GM19239 (cell line): Measurements from ENCODE around the gene ELF5.

Experiments used
- DNase-seq: peaks from one replicate; pipeline ENCODE4 v3.0.0; 2011; ENCODE audit warnings: low spot score; ENCODE audit not compliant: insufficient read length
- FAIRE-seq: peaks from 2 replicates; lab custom pipeline; 2011; peaks lifted over from hg19 to GRCh38; lab: Jason Lieb, UNC

ELF5 gene

GRCh38 chr11:34495724-34496377 lies 17.7 kb downstream of the ELF5 start:
- FAIRE-seq: no peak
- no peak for DNase-seq

- FAIRE-seq (no peak), DNase-seq (no peak)
Observed at GRCh38 chr11:34495239-34495723, 18.3 kb downstream of the ELF5 start.

GRCh38 chr11:34493926-34494595 lies 19.5 kb downstream of the ELF5 start:
- DNase-seq (no peak), FAIRE-seq (no peak)

DNA sequence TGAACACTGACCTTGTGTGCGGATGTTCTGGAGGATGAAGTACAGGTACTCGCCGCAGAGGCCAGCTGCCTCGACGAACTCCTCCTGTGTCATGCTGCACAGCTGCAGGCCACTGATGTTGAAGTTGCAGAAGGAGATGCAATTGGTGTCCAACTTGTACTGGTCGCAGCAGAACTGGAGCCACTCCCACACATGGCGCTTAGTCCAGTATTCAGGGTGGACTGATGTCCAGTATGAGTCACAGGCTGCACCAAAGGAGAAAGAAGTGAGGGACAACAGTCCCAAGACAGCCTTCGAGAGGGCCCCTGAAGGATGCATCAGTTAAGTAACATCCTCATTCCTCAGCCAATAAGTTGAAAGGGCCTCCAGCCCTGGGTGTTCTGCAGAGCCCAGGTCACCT lies 20.1 kb downstream of the ELF5 start:
- no peak for FAIRE-seq
- DNase-seq: no peak

- peak; percentile 39 for DNase-seq
- peak; percentile 94 for FAIRE-seq
Observed at GRCh38 chr11:34492806-34493414, 20.7 kb downstream of the ELF5 start.

DNA sequence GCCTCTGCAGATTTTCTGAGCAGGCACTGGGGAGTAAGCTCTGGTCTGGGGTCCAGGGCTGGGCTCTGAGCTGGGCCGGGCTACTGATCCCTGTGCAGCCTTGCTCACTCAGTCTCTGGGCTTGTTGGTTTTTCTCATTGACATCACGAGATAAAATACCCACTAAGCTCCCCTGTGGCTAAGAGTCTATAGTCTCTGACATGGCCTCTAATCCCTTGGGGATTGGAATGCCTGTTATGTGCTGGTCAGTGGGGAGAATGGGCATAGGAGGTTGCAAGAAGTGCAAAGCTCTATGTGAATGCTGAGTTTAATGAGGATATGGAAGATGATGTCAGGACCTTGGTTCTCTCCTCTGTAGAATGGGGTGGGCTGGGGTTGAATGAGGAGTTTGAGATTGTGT lies 23.3 kb downstream of the ELF5 start:
- FAIRE-seq: no peak
- no peak for DNase-seq

GRCh38 chr11:34488855-34489557 lies 24.6 kb downstream of the ELF5 start:
- FAIRE-seq: no peak

DNA sequence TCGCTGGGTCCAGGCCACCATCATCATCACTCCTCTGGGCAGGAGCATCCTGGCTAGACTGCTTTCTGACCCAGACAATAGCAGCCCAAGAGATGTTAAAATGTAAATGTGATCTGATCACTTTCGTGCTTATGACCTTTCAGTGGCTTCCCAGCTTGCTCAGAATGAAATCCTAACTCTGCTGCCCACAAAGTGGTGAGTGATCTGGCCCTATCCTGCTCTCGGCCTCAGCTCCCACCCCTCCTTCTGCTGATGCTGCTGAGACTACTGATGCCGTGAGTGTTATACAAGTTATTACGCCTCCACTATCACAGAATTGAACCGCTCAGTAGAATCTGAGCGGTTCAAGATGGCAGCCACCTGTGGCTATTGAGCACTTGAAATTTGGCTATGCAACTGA lies 26.2 kb downstream of the ELF5 start:
- FAIRE-seq (no peak), DNase-seq (no peak)

More at GRCh38 chr11:34488855-34489557, 24.6 kb downstream of the ELF5 start:
- DNase-seq: no peak

DNA sequence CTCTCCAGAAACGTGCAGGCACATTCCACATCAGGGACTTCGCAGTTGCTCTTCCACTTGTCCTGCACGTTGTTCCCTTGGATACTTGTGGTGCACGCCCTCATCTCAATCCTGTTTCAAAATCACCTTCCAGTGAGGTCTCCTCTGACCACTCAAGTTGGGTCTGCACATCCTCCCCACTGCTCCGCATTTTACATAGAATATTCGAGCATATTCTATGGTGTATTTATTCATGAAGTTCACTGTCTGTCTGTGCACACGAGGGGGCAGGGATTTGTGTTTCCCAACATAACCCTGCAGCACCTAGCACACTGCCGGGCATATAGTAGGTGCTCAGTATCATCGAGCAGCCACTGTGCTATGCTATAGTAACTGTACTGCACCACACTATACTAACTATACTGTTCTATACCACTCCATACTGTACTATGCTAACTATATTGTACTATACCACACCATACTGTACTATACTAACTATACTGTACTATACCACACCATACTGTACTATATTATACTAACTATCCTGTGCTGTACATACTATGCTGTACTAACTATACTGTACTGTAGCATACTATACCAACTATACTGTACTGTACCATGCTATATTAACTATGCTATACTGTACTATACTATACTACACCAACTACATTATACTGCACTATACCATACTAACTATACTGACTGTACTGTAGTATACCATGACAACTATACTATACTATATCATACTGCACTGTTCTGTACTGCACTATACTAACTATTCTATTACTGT lies 30.3 kb downstream of the ELF5 start:
- no peak for FAIRE-seq
- DNase-seq: no peak

- DNase-seq (no peak), FAIRE-seq (no peak)
Observed at GRCh38 chr11:34481307-34481706, 32.3 kb downstream of the ELF5 start.

GRCh38 chr11:34480314-34480713 lies 33.3 kb downstream of the ELF5 start:
- DNase-seq (no peak), FAIRE-seq (no peak)

- no peak for FAIRE-seq
- no peak for DNase-seq
Observed at GRCh38 chr11:34478845-34479663, 34.5 kb downstream of the ELF5 start.

GRCh38 chr11:34476849-34477248 lies 36.7 kb downstream of the ELF5 start:
- DNase-seq (no peak), FAIRE-seq (no peak)

- DNase-seq (no peak), FAIRE-seq (no peak)
Observed at GRCh38 chr11:34475656-34476055, 37.9 kb downstream of the ELF5 start.

DNA sequence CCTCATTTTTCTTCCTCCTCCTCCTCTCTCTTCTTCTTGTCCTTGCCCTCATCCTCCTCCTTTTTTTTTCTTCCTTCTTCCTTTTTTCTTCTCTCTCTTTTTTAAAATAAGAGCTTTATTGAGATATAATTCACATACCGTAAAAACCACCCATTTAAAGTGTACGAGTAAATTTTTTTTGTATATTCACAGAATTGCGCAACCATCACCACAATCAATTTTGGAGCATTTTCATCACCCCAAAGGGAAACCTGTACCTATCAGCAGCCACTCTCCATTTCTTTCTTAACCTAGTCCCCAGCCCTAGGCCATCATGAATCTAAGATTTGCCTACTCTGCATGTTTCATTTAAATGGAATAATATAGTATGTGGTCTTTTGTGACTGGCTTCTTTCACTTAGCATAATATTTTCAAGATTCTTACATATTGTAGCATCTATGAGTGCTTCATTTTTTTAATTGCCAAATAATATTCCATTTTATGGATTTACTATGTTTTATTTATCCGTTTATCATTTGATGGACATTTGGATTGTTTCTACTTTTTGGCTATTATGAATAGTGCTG lies 39.9 kb downstream of the ELF5 start:
- FAIRE-seq (no peak), DNase-seq (no peak)

DNA sequence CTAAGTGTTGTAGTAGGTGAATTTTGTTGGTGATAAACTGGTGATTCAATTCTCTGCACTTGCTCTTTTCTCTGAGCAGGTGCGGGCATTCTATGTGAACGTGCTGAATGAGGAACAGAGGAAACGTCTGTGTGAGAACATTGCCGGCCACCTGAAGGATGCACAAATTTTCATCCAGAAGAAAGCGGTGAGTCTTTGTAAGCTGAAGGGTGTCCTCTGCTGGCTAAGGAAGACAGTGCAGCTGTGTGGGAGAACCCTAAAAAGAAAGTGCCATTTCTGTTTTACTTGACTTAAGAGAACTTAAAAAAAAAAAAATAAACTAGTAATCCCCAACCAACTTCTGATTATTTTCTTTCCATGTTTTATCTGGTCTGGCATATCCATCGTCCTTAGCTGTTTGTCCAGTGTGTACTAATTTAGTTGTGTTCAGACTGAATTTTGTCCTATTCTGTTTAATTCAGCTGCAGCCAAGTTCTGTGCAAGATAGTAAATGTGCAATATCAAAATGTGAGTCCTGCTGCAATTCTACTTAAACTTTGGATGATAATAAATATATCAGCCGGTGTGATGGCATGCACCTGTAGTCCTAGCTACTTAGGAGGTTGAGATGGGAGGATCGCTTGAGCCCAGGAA lies 45.3 kb downstream of the ELF5 start:
- FAIRE-seq: peak; percentile 85
- peak; percentile 30 for DNase-seq

DNA sequence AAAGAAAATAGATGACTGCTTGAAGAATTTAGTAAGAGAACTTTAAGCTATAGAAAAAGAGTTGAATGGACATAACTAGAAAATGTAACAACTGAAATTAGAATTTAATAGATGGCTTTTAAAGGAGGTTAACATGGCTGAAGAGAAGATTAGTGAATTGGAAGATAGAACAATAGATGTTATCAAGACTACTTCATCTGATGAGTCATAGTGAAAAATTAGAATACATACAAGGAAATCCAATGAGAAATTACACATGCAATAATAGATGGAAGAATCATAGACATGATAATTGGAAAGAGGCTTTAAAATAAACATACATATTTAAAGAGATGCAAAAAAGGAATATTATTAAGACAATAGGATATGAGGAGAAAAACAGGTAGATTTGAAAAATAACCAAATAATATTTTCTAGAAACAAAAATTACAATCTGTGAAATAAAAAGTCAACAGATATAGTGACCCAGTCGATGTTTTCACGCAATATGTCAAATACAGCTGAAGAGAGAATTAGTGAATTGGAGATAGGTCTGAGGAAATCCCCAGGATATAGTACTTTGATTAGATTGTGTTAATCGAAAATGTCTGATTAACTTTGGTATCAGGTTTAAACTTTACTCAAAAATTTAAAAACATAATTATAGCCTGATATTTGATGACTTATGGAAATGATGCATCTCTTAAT lies 46.6 kb downstream of the ELF5 start:
- FAIRE-seq: no peak

DNA sequence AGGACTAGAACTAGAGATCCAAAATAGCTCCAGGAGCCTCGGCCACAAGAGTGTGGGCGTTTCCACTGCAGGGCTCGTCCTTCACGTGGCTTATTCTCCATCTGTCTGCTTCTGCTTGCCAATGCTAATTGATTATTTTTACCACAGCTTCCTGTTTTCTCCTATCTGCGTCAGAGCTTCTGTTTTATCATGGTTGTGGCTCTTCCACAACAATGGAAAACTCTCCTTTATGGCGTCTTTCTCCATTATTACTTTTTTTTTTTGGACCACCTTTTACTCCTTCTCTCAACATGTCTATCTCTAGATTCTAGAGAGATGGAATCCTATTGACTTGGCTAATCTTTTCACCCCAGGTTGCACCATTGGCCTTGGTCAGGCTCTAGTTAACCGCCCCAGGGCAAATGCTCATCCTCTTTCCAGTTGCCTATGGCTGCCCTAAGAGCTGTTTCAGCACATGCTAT lies 49.0 kb downstream of the ELF5 start:
- no peak for DNase-seq
- FAIRE-seq: peak; percentile 23

More for the DNA sequence above, 46.6 kb downstream of the ELF5 start:
- no peak for DNase-seq
